ENCODE measurements around the gene ARF1. TPM values are rescaled to one million over a fixed set of nuclear protein-coding genes. Genes with fewer than 3 reads are reported as not detected.
A peak's percentile ranks its signal among the peaks of the same experiment; 100 is the strongest.

Gene ARF1
- total and polyA plus RNA-seq, 10 of the 15 experiments (the other 5 are each of a cell fraction or from before 2014, with no cell fraction given), result 48.4 to 508 (median 283) TPM

GRCh38 chr1:228081578-228082213, 812 bp upstream of the ARF1 start:
- BruUV-seq (replicated peaks), result TSS peak; percentile 61
- H3K79me2 ChIP-seq (ENCODE audit: control insufficient read depth, insufficient read depth, low read length), result peaks cover 72% of the 10 kb centered on the region
- FAIRE-seq (no peak), DNase-seq (ENCODE audit: low read depth, low spot score) (no peak), ATAC-seq (peak; percentile 31)
- H3K36me3 ChIP-seq (ENCODE audit: control insufficient read depth in 2 of 2, insufficient read depth in 2 of 2, low read length in 1 of 2), result no peaks in the 10 kb centered on the region
- TF ChIP-seq ZNF24 (IDR thresholded peaks at IDR 0.05), result no peak
- no peak for TF ChIP-seq MAX (IDR thresholded peaks at IDR 0.05; ENCODE audit: low read depth, low read length)
- TF ChIP-seq IKZF2 (IDR thresholded peaks at IDR 0.05), result no peak
- TF ChIP-seq PBX3 (IDR thresholded peaks at IDR 0.05; ENCODE audit: insufficient replicate concordance, low read depth, low read length), result no peak
- no peak for TF ChIP-seq LARP7 (IDR thresholded peaks at IDR 0.05)
- TF ChIP-seq TCF3 (IDR thresholded peaks at IDR 0.05; ENCODE audit: borderline replicate concordance, insufficient read depth, low read depth, low read length), result no peak
- peak; percentile 38; the same call in 1 of the 2 replicates for TF ChIP-seq HDGF (IDR thresholded peaks at IDR 0.05)
- TF ChIP-seq NR2C1 (IDR thresholded peaks at IDR 0.05), result no peak
- TF ChIP-seq TBL1XR1 (IDR thresholded peaks at IDR 0.05; ENCODE audit: low read depth, low read length), result no peak
- 0% methylated on average over 24 of the region's 31 CpGs for WGBS (ENCODE audit: insufficient coverage, insufficient replicate concordance, low lambda C conversion rate, missing lambda C conversion rate)
- H3K4me2 ChIP-seq (ENCODE audit: control insufficient read depth, insufficient read depth), result peak overlapping the region; percentile 92
- in situ Hi-C loops (cut with MboI) (no loop called here), intact Hi-C loops (cut with micrococcal nuclease; ENCODE audit: unreplicated experiment) (loop anchor here (2.0 kb wide), 2 partner anchors 59 to 83 kb away; partner anchors contain the start of genes GUK1 and IBA57)
- H3K27ac ChIP-seq (ENCODE audit: control insufficient read depth, insufficient read depth), result peak overlapping the region; percentile 94
- no peaks in the 10 kb centered on the region for H3K27me3 ChIP-seq (replicated peaks in 1 of 2; ENCODE audit: control insufficient read depth in 2 of 2, insufficient read depth in 2 of 2, low read length in 1 of 2)
- RAD21 ChIA-PET (ENCODE audit: unreplicated experiment), result interaction anchor here (1.2 to 1.4 kb wide), 2 partner anchors 45 to 56 kb away, joined by 4 to 5 read pairs; no protein-coding TSS in a partner anchor
- H3K4me3 ChIP-seq, result peak overlapping the region; percentile 78
- peaks cover 27% of the 10 kb centered on the region for H3K4me1 ChIP-seq (ENCODE audit: control insufficient read depth, insufficient read depth, low read length)
- SMC1A ChIA-PET (ENCODE audit: uncharacterized antibody, unreplicated experiment), result interaction anchor here (1.7 kb wide), 1 partner anchor 82 kb away, joined by 5 read pairs; no protein-coding TSS in a partner anchor
- POLR2A ChIA-PET, result interaction anchor here (1.0 to 2.0 kb wide), 6 partner anchors 25 to 85 kb away, joined by 3 to 7 read pairs (median 4); partner anchors contain the start of gene MRPL55
- H4K20me1 ChIP-seq (ENCODE audit: control insufficient read depth, insufficient read depth), result peaks cover 27% of the 10 kb centered on the region
- CTCF ChIA-PET, result interaction anchor here (0.6 to 1.6 kb wide), 6 partner anchors 42 to 959 kb away, joined by 3 to 4 read pairs (median 3); no protein-coding TSS in a partner anchor
- peak overlapping the region; percentile 93 for H2AFZ ChIP-seq (ENCODE audit: control insufficient read depth, low read depth, low read length)
- H3K9me3 ChIP-seq (replicated peaks; ENCODE audit: control insufficient read depth, insufficient read depth, low read length), result no peaks in the 10 kb centered on the region
- H3K9ac ChIP-seq (ENCODE audit: control insufficient read depth, insufficient read depth, low read length), result peak overlapping the region; percentile 99

Measured in GM12878 (cell line).